ENCODE data around the gene CBFA2T3.

The CBFA2T3 gene

DNA sequence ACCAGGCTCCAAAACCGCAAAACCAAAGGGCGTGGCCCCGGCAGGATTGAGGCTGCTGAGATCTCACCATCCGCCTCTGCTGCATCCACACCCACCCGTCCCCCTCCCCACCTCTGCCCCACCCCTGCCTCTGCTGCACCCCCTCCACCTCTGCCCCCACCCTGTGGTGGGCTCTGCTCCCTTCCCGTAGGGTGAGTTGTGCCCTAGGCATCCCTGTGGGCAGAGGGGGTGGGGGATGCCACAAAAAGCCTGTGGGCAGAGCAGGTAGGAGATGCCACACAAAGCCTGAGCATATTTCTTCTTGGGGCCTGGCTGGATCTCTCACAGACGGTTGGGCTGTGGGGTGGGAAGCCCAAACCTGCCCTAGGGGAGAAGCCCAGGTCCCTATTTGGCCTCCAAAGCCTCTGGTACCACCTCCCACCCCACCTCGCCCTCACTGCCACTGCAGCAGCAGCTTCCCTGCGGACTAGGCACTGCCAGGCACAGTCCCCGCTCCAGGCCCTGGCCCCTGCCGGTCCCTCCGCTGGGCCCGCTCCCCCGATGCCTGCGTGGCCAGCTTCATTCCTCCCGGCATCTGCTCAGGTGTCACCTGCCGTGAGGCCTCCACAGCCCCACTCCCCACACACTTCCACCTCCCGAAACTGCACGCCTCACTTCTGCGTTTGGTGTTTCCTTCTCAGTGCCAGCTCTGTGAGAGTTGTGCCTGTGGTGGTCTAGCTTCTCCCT, 99.3 kb downstream of the CBFA2T3 start:
- DNase-seq (ENCODE audit: low read depth in 2 of 2), result no peak

DNA sequence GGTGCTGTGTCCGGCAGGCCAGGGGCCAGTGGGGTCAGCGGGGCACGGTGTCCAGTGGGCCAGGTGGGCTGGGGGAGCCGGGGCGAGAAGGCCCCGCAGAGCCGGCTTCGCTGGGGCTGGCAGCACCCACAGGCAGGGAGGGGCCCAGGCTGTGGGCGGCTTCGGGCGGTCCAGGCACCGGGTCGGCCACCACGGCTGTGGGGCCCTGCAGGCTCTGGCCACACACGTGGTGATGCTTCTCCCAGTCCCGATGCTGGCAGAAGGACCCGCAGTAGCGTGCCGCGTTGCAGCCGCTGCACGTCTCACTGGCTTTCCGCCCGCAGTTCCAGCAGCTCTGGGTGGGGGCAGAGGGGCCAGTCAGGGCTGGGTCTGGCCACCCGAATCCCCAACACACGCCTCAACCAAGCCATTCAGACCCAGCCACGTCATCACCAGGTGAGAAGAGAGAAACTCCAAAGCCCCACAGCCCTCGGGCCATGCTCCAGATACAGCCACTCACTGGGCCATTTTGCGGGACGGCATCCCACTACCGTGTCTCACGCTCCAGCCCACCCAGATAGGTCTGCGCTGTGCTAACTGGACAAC, 100.0 kb downstream of the CBFA2T3 start:
- no peak for DNase-seq (ENCODE audit: low read depth in 2 of 2)

DNA sequence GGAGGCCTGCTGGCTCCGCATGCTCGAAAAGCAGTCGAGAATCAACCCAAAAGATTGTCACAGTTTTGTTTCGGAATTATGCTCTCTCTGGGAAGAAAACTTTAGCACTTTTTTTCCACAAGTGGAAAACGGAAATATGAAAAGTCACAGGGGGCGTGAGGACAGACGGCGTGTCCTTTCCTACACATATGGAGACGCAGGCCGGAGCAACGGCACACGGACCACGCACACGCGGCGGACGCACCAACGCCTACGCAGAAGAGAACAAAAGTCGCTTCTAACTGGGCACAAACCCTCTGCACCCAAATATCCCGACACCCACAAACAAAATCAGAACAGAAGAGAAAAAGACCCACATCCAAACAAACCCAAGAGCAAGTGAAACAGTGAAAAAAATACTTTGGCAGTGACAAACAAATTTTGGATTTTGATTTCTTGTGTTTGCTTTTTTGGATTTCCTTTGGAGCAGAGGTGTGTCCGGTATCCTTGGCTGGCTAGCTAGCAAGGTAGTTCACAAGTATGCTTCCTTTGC, 101.2 kb downstream of the CBFA2T3 start:
- no peak for DNase-seq (ENCODE audit: low read depth in 2 of 2)

GRCh38 chr16:88874938-88875599, 101.9 kb downstream of the CBFA2T3 start:
- DNase-seq (ENCODE audit: low read depth in 2 of 2), result no peak

DNA sequence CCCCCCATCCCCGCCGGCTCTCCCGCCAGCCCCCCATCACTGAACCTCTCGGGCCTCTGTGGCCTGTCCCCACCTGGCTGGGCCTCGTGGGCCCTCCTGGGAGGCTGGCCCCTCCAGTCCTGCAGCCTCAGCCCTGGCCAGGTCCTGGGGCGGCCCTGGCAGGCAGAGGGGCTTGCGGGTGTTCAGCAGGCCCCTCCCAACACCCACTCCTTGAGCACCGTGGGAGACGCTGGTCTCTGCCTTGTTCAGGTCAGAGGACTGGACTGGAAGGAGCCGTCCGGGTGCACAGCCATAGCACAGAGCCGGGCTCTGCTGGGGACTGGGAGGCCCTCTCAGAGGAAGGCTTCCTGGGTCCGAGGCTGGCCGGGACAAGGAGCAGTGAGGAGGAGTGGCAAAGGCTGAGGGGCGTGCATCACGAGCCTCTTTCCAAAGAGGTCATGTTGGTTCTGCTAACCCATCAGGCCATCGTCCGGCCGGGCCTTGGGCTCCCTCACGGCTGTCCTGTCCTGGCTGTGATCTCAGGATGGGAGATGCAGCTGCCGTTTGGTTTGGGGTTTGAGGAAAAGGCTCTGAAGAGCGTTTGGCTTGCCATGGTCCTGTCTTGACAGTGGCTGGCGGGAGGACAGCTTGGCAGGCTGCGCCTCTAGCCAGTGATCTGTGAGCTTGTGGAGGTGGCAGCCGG, 104.2 kb downstream of the CBFA2T3 start:
- no peak for DNase-seq (ENCODE audit: low read depth in 2 of 2)

- DNase-seq (ENCODE audit: low read depth in 2 of 2), result no peak
Observed at GRCh38 chr16:88871730-88872416, 105.1 kb downstream of the CBFA2T3 start.

DNA sequence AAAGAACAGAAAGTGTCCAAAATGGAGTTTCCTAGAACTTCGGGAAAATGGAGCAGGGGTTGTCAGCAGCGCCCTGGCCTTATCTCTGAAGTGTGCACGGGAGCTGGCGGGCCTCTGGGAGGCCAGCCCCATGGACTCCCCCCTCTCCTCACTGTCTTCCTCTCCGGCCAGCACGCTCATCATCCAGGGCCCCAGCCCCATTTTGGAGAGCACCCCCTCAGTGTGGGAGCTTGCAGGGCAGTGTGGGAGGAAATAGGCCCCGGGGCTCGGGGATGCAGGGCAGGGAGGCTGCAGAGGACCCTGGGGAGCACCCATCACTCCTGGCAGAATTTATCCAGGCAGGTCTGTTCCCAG, 105.7 kb downstream of the CBFA2T3 start:
- no peak for DNase-seq (ENCODE audit: low read depth in 2 of 2)

GRCh38 chr16:88870608-88871348, 106.2 kb downstream of the CBFA2T3 start:
- DNase-seq (ENCODE audit: low read depth in 2 of 2), result no peak

DNA sequence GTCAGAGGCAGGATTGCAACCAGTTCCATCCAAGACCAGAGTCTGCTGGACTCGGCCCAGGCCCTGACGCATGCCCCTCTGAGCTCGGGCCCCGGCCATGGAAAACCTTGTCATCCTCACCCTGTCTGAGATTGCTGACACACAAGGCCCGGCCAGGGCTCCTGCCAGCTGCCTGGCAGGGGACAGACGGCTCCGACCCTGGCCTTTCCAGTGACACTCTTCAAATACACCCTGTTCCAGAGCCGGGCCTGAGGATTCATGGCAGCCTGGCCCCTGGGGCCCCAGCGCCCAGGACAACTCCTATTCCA, 107.4 kb downstream of the CBFA2T3 start:
- DNase-seq (ENCODE audit: low read depth in 2 of 2), result no peak

DNA sequence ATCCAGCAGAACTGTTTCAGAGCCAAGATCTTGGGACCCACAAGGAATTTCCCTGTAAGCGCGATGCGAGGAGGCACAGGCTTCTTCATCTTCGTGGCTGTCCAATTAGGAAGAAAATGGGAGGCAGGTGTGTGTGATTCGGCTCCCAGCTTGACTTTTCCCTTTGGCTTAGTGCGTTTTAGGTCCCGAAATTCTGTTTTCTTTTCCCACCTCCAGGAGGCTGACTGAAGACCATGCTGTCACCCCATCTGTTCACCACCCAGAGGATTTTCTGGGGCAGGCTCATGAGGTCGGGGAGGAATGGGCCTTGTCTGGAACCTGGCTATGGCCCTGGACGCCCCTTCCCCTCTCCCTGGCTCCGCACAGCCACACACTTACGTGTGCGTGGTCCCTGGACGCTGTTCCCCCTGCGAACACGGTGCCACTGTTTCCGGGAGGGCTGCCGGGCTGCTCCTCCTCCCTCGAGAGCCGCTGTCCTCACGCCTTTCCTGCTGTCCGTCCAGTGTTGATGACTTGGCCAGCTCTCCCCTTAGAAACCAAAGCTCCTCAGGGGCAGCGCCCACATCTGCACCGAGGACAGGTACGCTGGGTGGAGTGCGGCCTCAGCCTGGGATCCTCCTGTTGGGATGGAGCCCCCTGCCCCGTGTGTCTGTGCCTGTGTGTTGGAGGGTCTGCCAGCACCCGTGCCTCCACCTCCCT, 107.9 kb downstream of the CBFA2T3 start:
- DNase-seq (ENCODE audit: low read depth in 2 of 2), result no peak

DNA sequence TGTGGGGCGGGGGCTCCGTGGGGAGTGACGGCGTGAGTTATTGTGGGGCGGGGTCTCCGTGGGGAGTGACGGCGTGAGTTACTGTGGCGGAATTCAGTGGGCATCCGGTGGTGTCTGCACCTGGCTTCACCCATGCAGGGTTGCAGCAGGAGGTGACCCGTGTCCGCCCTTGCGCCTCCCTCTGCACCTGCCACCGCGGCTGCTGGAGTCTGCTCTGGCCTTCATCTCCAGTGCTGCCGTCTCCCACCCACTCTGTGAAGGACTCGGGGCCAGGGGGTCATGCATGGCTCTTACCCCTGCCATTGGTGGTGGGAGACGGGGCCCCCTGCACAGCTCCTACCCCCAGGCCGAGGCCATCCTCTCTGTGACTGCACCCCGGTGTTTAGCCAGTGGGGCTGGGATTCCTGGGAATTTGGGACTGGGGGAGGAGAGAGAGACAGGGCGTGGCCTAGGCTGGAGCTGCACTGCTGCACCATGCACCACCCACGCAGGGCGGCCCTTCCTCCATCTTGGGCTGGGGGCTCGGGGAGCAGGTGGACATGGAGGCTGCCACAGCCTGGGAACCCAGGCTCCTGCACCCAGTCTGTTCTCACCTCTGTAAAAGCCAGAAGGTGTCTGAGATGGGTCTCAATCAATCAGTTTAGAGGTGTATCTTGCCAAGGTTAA, 109.3 kb downstream of the CBFA2T3 start:
- no peak for DNase-seq (ENCODE audit: low read depth in 2 of 2)

DNA sequence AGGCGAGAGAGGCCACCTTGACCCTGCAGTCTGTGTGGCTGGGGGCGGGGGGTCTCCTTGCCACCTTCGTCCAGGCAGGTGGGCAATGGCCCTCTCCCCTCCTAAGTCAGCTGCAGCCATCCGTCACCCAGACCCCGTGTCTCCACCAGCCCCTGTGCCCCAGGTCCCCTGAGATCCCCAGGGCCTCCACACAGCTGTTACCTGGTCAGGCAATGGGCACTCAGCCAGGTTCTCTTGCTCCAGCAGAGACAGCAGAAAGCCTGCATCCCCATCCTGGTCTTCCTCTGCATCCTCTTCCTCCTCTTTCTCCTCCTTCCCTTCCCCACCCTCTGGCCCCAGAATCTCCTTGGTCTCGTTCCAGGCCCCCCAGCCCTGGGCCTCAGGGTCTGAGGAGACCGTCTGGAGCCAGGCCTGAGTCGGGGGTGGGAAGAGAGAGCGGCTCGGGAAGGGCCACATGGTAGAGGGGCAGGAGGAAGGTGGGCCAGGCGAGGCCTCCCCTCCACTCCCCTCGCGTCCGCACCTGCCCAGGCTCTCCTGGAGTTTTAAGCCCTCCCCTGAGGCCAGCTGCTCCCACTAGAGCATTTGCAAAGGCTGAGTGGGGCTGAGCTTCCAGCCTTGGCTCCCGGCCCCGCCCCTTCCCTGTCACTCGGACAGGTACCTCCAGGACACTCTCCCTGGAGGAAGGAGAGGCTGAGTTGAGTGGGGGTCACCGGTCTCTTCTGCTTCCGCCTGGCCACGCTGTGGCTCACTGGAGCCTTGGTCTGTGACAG, 110.7 kb downstream of the CBFA2T3 start, which contains the start of gene PABPN1L:
PABPN1L (minus strand) TSS at position 510 of the 770 bp plus-strand sequence; CDS start at position 456, 54 bp downstream.
- DNase-seq (ENCODE audit: low read depth in 2 of 2), result no peak

GRCh38 chr16:88865742-88866141, 111.3 kb downstream of the CBFA2T3 start:
- DNase-seq (ENCODE audit: low read depth in 2 of 2), result no peak

DNA sequence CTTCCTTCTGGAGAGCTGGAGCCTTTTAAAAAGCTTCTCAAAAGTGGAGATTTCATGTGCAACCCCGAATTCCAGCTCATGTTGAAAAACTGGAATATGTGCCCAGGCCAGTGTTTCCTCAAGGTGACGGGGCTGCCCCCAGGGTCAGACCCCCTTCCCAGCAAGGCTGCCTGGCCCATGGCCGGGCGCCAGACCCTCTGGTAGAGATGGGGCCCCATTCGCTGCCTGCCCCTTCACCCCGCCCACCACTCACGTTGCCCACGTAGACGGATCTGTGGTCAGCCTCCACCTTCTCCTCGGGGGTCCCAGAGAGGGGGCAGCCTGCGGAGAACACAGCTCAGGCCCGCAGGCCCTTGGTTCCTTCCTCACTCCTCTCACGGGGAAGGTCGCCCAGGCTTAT, 111.7 kb downstream of the CBFA2T3 start:
- no peak for DNase-seq (ENCODE audit: low read depth in 2 of 2)

DNA sequence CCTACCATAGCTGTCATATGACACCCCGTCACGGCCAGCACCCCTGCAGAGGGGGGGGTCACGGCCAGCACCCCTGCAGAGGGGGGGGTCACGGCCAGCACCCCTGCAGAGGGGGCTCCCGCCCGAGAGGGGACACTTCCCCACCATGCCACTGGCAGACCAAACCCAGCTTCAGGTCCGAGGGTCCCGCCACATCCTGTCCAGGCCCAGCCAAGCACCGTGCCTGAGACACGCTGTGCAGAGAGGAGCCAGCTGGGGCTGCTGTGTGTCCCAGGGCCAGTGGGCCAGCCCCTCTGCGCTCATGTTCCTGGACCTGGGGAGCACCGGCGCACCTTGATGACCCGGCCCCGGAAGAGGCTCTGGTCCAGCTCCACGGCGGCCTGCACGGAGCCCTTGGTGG, 112.5 kb downstream of the CBFA2T3 start:
- no peak for DNase-seq (ENCODE audit: low read depth in 2 of 2)

GRCh38 chr16:88864099-88864498, 112.9 kb downstream of the CBFA2T3 start:
- no peak for DNase-seq (ENCODE audit: low read depth in 2 of 2)

GRCh38 chr16:88863426-88863825, 113.6 kb downstream of the CBFA2T3 start:
- no peak for DNase-seq (ENCODE audit: low read depth in 2 of 2)

DNA sequence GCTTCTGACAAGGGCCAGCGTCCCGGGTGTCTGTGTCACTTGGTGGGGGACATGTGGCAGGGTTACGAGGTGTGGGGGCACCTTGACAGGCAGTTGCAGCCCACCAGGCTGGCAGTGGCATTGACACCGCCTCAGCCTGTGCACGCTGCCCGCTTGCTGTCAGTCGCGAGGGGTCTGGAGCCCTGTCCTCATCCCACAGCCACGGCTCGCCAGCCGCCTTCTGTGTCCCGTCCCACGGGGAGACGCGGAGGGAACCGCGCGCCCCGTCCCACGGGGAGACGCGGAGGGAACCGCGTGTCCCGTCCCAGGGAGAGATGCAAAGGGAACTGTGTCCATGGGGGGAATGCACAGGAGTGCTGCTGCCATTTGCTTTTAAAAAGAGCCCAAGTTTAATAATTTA, 114.0 kb downstream of the CBFA2T3 start:
- DNase-seq (ENCODE audit: low read depth in 2 of 2), result no peak

DNA sequence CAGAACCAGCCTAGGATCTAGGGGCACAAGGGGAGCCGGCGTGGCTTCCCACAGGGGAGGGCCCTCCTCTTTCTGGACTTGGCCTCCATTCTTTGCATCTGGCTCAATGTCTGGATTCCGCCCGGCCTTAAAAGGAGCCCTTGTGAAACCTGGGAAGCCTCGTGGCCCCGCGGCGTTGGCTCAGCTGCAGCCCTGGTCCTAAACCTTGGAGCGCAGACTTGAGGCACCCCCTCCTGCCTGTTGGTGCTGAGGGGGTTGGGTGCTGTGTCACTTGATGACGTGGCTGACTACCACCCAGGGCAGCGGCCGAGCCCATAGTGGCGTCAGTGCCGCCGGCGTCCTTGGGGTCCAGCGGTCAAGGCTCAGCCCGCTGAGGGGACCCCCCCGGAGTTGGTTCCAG, 115.6 kb downstream of the CBFA2T3 start:
- DNase-seq (ENCODE audit: low read depth in 2 of 2), result no peak
